GM12875 (cell line): Measurements from ENCODE around the gene CDKN2B-AS1.

ENCODE experiments used
- H3K4me3 ChIP-seq: one replicate; pipeline ENCODE4 v1.5.1; 2011; ENCODE audit warnings: low read depth, low read length, control low read depth
- CTCF ChIP-seq: IDR thresholded peaks from 2 replicates; pipeline ENCODE4 v1.5.1; 2011; ENCODE audit warnings: low read depth, mild to moderate bottlenecking, control low read depth, inconsistent platforms, low read length, moderate library complexity, borderline replicate concordance; ENCODE audit not compliant: insufficient read depth

The CDKN2B-AS1 gene

DNA sequence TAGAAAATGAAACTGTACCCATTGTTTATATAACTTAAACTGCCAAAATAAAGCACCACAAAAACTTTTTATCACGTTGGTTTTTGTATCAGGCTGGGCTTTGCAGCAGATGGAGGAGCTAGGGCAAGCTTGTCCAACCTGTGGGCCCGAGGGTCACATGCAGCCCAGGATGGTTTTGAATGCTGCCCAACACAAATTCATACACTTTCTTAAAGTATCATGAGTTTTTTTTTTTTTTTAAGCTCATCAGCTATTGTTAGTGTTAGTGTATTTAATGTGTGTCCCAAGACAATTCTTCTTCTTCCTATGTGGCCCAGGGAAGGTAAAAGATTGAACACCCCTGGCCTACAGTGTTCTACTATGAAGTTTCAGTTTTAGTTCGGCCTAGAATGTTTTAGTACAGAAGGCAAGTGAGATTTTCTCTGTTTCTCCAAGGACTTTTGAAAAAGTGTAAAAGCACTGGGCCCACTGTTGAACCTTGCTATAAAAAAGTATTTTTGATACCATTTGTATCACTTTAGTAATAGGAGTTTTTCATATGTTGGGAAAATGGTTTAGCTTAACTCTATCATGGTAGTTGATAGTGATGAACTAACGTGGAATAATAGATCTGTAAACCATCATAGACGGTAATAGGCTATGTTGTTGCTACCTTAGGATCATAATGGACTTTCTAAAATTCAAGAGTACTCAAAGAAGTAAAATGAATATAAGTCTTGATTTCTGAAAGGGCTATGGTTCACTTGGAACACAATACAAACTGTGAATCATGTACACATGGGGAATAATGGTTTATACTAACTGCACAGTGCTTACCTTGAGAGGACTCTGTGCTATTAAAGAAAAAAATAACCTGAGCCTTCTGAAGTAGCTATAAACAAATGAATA lies 3.3 kb upstream of the CDKN2B-AS1 start:
- no peak overlapping the region for H3K4me3 ChIP-seq
- TF ChIP-seq CTCF, result no peak

DNA sequence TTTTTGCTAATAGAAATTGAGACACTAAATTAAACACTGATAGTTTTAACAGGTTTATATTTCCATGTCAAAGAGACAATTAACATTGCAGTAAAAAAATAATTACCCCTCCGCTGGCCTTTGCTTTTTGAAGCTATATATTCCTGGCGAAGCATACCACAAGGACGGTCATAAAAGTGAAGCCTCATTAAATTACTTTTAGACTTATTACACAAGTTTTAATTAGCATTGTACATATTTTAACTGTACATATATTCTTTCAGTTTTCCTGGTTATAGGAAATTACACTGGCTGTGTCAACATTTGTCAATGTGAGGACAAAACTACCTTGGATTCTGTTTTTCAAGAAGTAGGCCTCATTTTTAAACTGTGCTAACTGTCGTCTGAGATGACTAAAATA lies 1.6 kb upstream of the CDKN2B-AS1 start:
- H3K4me3 ChIP-seq, result peak overlapping the region; percentile 80
- no peak for TF ChIP-seq CTCF

GRCh38 chr9:21993893-21994555 lies 567 bp upstream of the CDKN2B-AS1 start, which contains the start of gene CDKN2A:
CDKN2A (minus strand) TSS chr9:21994392.
- TF ChIP-seq CTCF, result peak; percentile 26; the same call in 1 of the 2 replicates
- peak within 1 kb of the TSS; percentile 80 for H3K4me3 ChIP-seq

GRCh38 chr9:21995006-21995665 lies 545 bp downstream of the CDKN2B-AS1 start:
- no peak for TF ChIP-seq CTCF
- peak overlapping the region; percentile 80 for H3K4me3 ChIP-seq

DNA sequence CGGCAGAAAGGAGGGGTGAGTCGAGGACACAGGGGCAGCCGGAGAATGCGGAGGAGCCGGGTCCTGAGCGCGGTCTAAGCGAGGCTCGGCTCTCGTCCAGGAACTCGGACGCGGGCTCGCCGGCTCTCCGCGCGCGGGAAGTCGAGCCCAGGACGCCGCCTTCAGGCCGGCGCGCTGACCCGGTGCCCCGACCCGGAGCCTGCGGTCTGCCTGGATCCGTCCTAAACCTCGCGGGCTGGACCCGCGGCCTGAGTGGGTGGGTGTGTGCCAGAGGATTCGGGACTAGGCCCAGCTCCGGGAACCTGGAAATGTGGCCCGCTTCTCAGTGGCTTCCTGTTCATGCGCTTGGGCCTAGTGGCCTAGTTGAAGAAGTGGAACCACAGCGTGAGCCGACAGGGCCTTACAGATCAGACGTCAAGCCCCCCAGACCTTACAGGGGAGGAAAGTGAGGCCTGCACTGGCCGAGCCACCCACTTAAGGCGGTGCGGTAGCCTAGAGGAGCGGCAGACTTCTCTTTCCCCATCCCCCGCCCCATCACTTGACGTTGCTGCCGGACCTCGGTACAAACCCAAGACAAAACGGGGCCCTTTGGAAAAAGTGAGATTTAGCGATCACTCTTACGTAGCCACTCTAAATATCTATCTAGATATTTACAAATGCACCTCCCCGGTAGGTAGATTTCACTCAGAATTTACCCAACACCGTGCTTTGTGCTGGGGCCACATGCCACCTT lies 1.2 kb downstream of the CDKN2B-AS1 start:
- peak overlapping the region; percentile 80 for H3K4me3 ChIP-seq
- TF ChIP-seq CTCF, result peak; percentile 15; the same call in 1 of the 2 replicates

GRCh38 chr9:21996438-21996837 lies 1.8 kb downstream of the CDKN2B-AS1 start:
- no peak overlapping the region for H3K4me3 ChIP-seq
- no peak for TF ChIP-seq CTCF
